CD4-positive, alpha-beta T cell treated with Interleukin-4 for 4 hours (primary cell): Measurements from ENCODE around the gene ZNRF1.

ENCODE experiments used
- DNase-seq: peaks from one replicate; pipeline ENCODE4 v3.0.0-alpha.2; 2020

Gene ZNRF1

GRCh38 chr16:75062976-75063346, 64.1 kb downstream of the ZNRF1 start:
- DNase-seq, result no peak

GRCh38 chr16:75063549-75064088, 64.8 kb downstream of the ZNRF1 start:
- DNase-seq, result no peak

DNA sequence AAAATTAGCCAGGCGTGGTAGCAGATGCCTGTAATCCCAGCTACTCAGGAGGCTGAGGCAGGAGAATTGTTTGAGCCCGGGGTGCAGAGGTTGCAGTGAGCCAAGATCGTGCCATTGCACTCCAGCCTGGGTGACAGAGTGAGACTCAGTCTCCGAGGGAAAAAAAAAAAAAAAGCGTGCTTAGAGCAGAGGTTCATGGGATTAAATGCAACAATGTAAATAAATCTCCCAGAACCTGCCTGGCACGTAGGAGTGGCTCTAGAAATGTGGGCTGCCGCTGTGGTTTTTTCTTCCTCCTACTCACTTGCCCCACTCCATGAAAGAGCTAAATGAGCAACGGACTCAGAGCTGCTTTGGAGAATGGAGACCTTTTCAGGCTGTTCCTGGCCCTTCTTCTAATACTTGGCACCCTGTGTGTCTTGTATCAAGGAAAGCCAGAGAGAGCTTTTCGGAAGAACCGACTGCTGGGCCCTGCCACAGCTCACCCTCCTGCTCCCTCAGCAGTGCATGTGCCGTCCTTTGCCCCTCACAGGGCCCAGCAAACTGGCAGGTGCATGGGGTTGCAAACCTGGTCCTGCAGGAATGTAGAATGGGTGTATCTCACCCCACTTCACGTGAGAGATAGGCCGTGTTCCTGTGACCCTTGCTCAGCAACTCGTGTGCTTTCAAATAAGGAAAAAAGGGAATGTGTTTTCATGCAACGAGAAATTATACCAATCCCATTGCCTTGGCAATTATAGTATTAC, 65.8 kb downstream of the ZNRF1 start:
- peak; percentile 5 for DNase-seq

DNA sequence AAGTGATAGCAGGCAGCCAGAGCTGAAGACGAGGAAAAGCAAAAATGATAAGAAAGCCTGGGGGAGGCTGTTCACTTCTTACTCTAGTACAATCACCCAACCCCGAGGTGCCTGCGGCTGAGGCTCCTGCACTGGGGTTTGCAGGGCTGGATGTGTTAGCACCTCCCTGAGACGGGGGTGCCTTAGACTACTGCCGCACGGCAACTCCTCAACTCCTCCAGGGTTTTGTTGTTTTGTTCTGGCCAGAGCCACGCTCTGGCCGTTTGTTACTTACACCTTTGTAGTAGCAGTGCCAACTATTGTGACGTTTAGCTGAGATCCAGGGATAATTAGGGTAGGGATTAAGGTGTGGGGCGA, 66.3 kb downstream of the ZNRF1 start:
- DNase-seq, result peak; percentile 32

DNA sequence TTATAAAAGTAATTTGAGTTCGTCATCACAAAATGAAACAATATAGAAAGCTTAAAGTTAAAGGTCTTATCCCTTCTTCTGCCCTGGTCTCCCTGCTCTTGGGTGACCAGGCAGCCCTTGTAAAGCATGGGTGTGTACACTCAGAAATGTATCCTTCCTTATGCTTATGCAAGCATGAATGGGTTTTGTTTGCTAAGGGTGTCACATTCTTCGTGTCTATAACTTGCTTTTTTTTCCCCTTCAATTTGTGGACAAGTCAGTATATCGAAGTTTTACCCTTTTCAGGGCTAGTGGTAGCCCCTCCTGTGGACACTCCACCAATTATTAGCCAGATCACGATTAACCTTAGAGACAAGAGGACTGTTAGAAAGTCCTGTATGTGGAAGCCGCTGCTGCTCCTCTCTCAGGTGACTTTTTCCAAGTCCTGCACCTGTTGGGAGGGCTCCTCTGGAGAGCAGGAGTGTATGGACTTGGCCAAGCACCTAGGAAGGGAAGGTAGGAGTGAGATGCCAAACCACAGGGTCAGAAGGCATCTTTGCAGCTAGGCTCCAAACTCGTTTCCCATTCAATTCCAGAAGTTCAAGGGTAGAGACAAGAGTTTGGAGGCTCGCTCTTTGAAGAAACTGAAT, 66.8 kb downstream of the ZNRF1 start:
- DNase-seq, result no peak

DNA sequence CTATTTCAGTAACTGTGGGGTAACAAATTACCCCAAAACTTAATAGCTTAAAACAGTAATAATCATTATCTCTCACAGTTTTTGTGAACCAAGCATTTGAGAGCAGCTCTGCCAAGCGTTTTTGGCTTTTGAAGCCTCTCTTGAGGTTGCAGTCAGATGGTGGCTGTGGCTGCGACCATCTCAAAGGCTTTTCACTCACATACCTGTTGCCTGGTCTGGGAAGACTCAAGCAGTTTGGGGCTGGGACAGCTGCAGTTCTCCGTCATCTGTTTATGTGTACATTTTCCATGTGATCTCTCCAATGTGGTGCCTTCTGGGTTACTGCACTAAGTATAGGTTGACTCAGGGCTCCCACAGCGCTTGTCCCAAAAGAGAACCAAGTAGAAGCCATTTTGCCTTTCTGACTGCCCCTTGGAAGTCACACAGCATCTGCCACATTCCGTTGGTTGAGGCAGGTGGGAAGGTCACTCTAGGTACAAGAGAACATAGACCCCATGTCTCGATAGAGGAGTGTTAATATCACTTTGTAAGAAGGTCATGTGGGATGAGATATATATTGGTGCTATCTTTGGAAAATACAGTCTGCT, 68.1 kb downstream of the ZNRF1 start:
- no peak for DNase-seq

DNA sequence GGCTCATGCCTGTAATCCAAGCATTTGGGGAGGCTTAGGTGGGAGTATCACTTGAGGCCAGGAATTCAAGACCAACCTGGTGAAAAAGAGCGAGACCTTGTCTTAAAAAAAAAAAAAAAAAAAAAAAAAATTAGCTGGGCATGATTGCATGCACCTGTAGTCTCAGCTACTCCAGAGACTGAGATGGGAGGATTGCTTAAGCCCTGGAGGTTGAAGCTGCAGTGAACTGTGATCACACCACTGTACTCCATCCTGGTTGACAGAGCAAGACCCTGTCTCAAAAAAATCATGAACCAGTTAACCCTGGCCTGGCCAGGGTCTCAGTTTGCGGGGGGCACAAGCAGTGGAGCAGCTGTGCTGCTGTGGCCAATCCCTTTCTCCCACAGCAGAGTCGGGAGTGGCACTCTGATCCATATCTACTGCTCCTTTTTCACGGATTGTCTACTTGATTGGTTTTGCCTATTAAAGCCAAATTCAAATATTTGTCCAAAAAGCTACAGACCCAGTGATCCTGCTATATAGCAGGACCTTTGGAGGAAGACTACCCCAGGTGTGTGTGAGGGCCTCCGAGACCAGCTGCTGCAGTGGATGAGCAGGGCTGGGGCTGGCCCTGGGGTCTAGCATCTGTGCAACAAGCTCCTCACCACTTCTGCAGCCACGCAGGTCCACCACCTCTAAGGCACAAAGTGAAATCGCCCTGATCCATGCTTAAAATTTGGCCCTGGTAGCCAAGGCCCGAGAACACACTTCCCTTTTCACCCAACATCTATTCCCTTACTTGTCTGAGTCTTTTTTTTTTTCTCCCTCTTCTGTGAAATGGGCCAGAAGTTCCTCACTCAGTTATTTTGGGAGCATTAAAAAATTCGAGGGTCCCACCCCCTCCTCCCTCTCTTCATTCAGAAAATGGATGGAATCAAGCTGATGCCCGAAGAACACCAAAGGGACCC, 69.5 kb downstream of the ZNRF1 start:
- no peak for DNase-seq

DNA sequence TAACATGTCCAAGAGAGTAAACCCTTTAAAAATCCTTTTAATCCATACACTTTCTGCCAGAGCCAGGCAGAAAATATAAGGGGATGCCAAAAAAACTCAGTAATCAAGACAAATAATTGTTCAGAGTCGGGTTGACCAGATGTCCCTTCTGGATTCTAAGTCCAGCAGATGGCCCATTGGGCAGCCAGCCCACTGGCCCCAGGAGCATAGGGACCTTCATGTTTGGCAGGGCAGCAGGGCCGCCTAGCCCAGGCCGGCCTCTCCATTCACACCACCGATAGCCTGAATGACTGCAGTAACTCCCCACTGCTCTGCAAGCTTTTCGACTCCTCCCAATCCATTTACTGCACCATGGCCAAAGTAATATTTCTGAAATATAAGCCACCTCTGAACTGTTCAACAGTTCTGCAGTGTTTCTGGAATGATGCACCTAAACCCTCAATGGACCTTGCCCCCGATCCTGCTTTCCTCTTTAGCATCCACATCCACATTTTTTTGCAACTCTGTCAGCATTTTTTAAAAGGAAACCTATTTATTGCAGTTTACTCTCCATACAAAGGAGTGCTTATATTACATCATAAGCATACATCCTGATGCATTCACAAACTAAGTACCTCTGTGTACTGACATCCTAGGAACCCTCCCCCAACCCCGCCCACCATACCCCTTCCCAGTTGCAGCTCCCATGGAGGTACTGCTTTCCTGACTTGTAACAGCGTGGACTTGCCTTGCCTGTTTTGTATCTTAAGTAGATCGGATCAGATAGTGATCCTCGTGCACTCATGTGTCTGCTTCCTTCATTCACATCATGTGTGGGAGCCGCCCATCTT, 71.4 kb downstream of the ZNRF1 start:
- DNase-seq, result no peak

DNA sequence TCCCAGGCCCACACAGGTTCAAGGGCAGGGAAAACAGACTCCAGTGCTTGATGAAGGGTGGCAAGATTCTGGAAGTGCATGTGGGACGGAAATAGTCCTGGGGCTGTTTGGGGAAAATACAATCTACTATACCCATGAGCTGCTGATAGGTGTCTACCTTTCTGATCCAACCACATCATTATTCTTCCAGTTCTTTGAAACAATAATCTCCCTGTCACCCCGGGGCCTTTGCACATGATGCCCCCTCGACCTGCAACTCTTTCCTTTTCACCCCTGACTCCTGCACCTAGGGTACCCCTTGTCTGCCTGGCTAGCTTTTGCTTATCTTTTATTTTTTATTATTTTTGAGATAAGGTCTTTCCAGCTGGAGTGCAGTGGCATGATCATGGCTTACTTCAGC, 72.8 kb downstream of the ZNRF1 start:
- DNase-seq, result no peak

DNA sequence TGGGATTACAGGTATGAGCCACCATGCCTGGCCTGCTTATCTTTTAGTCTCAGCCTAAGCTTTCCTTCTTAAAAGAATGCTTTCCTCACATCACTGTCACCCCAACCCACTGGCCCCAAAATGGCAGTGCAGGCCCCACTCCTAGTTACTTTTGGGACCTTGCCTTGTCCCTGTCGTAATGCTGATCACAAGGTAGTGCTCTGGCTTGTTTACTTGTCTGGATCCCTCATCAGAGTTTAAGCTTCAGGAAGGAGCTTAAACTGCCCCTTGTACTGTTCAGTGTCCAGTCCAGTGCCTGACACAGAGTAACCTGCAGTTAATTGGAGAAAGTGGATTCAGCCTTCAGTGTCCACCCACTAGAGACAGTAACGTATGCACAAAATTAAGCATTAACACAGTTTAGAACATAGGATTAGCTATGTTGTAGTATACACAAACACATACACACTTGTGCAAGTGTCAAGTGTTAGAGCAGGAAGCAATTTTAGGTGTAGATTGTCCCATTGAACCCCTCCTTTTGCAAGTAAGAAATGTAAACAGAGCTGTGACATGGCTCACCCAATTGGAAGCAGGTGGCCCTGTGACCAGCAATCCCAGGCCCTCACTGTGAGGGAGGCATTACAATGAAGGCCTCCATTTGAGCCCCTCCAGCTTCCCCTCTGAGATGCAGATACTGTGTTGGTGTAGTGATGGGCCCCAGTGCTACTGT, 73.6 kb downstream of the ZNRF1 start:
- no peak for DNase-seq

DNA sequence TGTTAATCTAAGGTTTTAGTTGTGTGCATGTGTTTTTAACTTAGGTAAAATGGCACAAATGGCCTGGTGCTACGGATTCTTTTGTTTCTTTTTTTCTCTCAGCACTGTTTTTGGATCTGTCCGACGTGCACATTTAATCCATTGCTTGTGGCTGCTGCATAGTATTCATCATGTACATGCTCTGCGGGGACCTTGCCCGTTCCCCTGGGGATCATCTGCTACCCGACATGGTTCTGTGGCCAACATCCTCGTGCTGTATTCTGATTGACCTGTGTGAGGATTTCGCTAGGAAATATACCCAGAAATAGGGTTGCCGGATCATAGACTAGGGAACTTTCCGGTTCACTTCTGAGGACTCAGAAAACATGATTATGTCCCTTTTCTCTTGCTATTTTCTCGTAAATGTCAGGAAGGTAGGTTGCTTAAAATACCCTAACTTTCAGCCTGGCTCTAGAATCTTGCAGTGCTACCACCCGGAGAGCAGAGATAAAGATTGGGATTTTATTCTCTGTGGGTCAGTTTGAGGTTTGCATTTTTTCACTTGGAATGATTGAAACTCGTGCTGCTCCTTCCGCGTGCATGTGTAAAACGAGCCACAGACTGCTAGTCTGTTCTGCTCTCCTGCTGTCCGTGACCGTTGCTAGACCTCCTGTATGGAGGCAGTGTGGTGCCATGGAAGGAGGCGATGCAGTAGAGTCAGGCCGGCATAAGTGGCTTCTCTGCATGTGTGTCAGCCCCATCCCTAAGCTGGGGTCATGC, 74.9 kb downstream of the ZNRF1 start:
- no peak for DNase-seq

GRCh38 chr16:75074304-75074793, 75.5 kb downstream of the ZNRF1 start:
- no peak for DNase-seq

DNA sequence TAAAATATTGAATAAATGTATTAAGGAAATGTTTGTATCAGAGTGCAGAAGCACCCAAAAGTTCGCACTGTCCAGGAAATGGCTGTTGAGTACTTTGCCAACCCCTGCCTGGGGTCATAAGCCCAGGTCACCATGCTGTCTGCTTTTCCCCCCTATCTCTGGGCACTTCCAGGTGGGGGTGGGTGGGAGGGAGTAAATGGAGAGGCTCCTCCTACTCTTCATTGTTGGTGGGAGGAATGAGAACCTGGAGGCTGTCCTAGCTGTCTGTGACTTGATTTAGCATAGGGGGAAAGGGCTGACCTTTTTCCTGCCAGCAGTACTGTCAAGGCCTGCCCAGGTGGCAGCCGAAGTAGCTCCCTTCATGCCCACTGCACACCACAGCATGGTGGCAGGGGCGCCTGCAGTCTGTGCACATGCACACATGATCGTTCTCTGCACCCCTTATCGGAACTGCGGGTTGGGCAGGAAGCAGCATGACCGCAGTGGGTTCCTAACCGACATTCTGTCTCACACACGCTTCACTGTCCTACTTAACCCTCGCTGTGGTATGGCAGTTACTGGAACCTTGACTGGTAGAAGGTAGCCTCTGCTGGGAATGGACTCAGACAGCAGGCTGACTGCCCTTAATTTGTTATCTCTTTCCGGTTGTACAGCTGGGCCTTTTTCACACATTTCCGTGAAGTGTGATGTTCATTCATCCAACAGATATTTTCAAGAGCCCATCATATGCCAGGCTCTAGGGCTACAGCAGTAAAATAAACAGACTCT, 76.3 kb downstream of the ZNRF1 start:
- peak; percentile 87 for DNase-seq

- DNase-seq, result no peak
These were observed 77.0 kb downstream of the ZNRF1 start for GRCh38 chr16:75075688-75076268.

- no peak for DNase-seq
These were observed 80.1 kb downstream of the ZNRF1 start for GRCh38 chr16:75078886-75079285.

GRCh38 chr16:75079346-75079926, 80.6 kb downstream of the ZNRF1 start:
- no peak for DNase-seq

DNA sequence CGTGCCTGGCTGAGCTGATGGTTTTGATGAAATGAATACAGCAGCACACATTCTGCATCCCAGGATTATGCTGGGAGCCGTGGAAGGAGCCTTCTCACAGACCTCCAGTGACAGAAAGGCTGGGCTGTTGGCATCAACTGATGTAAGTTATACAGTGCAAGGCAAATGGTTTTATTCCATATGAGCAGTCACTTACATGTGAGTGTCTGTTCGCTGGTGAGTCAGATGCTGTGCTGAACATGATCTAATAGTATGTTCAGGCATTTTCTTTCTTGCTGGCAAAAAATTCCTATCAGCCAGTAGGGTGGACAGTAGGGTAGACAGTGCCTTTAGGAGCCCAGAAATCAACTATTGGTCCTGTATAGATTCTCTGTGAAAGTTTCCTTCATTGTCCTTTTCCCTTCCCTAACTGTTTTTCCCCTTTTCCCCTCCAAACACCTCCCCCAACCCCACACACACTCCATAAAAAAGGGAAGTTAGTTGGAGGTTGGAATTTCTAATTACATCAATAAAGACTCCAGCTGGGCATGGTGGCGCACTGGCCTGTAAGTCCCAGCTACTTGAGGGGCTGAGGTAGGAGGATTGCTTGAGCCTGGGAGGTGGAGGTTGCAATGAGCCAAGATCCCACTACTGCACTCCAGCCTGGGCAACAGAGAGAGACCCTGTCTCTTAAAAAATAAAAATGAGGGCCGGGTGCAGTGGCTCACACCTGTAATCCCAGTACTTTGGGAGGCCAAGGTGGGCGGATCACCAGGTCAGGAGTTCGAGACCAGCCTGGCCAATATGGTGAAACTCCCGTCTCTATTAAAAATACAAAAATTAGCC, 81.6 kb downstream of the ZNRF1 start:
- no peak for DNase-seq
